ENCODE data around the gene MIGA1.
"Not testable (repeated sequence)": the region's sequence is repeated elsewhere in the genome, so short reads cannot be mapped to it uniquely, and the experiment has no call there.

MIGA1 gene

GRCh38 chr1:77779529-77780281, at the start of gene MIGA1:
Gene MIGA1, plus strand, starts transcription at chr1:77779649. Its CDS starts 3,604 bp downstream, at chr1:77783253.
- peak; percentile 69 to 70 for DNase-seq (ENCODE audit: low read depth in 2 of 2, low spot score in 1 of 2)

DNA sequence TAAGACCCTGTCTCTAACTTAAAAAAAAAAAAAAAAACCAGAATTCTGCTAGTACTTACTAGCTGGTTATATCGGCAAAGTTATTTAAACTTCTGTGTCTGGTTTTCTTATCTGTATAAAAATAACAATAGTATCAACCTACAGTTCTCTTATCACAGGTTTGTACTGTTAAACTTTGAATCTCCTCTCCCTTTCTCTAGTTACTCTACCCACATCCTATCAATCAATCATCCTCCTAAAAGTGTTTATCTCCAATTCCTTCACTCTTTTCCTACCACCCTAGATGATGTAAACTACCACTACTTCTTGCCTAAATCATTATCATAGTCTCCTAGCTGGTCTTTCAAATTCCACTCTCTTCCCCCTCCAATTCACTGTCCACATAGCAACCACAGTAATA, 47.4 kb upstream of the MIGA1 start:
- no peak for DNase-seq (ENCODE audit: low read depth in 2 of 2, low spot score in 1 of 2)

DNA sequence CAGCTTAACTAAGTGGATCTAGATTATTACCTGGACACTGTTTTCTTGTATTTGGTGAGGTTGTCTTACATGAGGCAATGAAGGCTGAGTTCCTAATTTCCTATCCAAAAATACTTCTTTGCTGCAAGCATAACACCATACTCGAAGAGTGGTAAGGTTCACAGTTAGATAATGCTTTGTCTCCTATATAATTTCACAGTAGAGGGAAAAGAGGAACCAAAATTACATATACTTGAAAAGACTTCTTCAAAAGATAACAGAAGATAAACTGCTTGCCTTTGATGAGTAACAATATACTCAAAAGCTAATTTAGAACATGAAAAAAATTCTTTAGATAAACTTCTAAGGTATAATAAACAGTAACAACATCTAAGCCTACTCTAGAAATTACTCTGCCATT, 40.2 kb upstream of the MIGA1 start:
- no peak for DNase-seq (ENCODE audit: low read depth in 2 of 2, low spot score in 1 of 2)

DNA sequence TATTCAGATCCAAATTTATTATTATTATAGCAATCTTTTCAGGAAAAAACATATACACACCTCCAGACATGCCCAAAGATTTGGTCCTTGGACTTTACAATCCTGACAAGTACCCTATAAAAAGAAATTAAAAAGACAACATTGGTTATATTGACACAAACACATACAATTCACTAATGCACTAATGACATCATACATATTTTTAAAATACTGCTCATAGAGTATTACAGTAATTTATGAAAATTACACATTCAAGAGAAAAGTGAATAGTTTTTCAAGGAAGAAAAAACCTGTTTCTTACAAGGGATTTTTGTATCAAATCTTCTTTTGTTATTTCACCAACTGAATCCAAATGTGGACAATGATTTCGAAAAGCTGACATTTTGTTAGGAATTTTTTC, 38.1 kb upstream of the MIGA1 start:
- DNase-seq (ENCODE audit: low read depth in 2 of 2, low spot score in 1 of 2), result no peak

- no peak for DNase-seq (ENCODE audit: low read depth in 2 of 2, low spot score in 1 of 2)
Measured at GRCh38 chr1:77742011-77742555, 37.4 kb upstream of the MIGA1 start.

DNA sequence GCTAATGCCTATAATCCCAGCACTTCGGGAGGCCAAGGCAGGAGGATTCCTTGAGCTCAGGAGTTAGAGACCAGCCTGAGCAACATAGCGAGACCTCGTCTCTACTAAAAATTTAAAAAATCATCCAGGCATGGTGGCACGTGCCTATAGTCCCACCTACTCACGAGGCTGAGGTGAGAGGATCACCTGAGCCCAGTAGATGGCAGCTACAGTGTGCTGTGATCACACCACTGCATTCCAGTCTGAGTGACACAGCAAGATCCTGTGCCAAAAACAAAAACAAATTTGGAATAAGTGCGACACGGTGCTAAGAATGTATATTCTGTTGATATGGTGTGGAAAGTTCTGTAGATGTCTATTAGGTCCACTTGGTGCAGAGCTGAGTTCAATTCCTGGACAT, 34.9 kb upstream of the MIGA1 start:
- no peak for DNase-seq (ENCODE audit: low read depth in 2 of 2, low spot score in 1 of 2)

DNA sequence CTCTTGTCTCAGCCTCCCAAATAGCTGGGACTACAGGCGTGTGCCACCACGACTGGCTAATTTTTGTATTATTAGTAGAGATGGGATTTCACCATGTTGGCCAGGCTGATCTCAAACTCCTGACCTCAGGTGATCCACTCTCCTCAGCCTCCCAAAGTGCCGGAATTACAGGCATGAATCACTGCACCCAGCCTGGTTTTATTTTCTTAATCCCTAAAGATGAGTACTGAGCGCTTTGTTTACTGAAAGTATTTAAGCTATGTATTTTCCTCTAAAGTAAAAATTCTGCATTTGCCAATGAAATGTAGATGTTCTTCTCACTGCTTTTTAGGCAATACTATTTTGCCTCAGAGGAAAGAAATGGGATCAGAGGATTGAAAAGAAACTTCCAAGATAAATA, 30.0 kb upstream of the MIGA1 start:
- not testable (repeated sequence) for DNase-seq (ENCODE audit: low read depth in 2 of 2, low spot score in 1 of 2)

DNA sequence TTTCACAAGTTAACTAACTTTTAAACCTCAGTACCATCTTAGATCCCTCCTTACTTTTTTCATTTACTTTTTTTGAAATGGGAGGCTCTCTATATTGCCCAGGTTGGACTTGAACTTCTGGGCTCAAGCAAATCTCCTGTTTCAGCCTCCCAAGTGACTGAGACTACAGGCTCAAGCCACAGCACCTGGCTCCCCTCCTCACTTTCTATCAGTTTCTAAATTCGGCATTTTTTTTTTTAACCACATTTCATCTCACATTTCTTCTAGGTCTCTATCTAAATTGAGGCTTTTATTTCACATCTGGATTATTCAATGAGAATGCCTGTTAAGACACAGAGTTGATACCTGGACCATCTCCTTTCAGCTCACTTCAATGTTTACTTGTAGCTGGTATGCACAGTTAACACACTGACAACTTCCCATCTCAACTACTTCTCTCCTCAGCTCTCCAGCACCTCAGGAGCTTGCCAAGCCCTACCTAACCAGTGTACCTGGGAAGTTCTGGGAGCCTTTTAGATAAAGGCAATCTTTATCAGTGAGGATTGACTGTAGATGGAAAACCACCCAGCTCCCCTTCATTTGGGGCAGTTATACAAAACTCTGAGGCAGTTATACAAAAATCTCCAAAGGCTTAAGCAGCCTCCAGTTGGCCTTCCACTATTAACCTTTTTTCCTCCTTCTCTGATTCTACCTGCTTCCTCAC, 23.2 kb upstream of the MIGA1 start:
- DNase-seq (ENCODE audit: low read depth in 2 of 2, low spot score in 1 of 2), result no peak

GRCh38 chr1:77757066-77757584, 22.3 kb upstream of the MIGA1 start:
- no peak for DNase-seq (ENCODE audit: low read depth in 2 of 2, low spot score in 1 of 2)

GRCh38 chr1:77757603-77758002, 21.8 kb upstream of the MIGA1 start:
- DNase-seq (ENCODE audit: low read depth in 2 of 2, low spot score in 1 of 2), result no peak

GRCh38 chr1:77759071-77760028, 20.1 kb upstream of the MIGA1 start, which contains the start of gene USP33:
Gene USP33, minus strand, starts transcription at chr1:77759852. Its CDS starts 18,155 bp downstream, at chr1:77741697.
- peak; percentile 72 to 82 for DNase-seq (ENCODE audit: low read depth in 2 of 2, low spot score in 1 of 2)

DNA sequence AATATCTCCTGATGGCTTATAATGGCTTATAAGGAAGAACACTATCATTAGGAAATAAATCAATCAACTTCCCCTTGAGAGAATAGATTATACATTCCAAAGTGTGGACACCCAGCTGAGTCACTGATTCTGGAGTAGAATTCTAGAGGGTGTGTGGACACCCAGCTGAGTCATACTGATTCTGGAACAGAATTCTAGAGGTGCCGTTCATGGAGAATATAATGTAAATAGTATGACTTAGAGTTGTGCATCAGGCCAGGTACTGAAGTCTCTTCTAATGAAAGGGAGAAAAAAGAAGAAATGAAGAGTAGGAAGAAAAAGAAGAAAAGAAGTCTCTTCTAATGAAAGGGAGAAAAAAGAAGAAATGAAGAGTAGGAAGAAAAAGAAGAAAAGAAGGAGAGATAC, 17.4 kb upstream of the MIGA1 start:
- DNase-seq (ENCODE audit: low read depth in 2 of 2, low spot score in 1 of 2), result no peak

DNA sequence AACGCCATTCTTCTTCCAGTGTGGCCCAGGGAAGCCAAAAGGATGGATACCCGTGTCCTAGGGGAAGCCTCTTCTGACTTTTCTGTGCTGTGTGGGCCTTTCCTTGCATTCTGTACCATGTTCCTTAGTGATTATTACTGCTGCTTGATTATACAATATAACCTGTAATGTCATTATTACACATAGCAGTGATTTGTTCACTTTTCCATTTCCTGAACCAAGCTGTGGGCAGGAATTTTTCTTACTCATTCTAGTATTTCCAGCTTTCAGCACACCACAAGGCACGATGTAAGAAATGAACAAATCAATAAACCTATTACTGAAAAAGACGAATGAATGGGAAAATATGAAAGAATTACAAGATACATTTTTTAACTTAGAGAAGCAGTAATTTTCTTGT, 11.4 kb upstream of the MIGA1 start:
- no peak for DNase-seq (ENCODE audit: low read depth in 2 of 2, low spot score in 1 of 2)

- no peak for DNase-seq (ENCODE audit: low read depth in 2 of 2, low spot score in 1 of 2)
Measured at GRCh38 chr1:77776007-77776700, 3.3 kb upstream of the MIGA1 start.

GRCh38 chr1:77781683-77782082, 2.2 kb downstream of the MIGA1 start:
- DNase-seq (ENCODE audit: low read depth in 2 of 2, low spot score in 1 of 2), result no peak

DNA sequence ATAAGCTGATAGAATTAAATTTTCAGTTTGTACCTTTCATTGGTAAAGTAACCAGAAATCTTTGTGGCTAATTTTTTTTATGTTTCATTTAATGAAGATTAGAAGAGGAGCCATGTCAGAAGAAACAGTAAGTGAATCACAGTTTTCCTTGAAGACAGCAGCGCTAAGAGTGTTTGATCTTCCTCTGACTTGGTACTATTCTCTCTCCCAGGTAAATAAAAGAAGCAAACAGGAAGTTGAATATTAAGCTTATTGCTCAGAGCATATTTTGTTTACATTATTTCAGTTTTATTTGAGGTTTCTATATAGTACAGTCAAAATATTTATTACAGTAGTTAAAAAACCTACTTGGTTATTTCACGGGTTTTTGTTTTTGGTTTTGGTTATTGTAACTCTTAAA, 3.7 kb downstream of the MIGA1 start:
- DNase-seq (ENCODE audit: low read depth in 2 of 2, low spot score in 1 of 2), result no peak

- not testable (repeated sequence) for DNase-seq (ENCODE audit: low read depth in 2 of 2, low spot score in 1 of 2)
Measured at GRCh38 chr1:77786093-77786741, 6.8 kb downstream of the MIGA1 start.

GRCh38 chr1:77794550-77794949, 15.1 kb downstream of the MIGA1 start:
- no peak for DNase-seq (ENCODE audit: low read depth in 2 of 2, low spot score in 1 of 2)

DNA sequence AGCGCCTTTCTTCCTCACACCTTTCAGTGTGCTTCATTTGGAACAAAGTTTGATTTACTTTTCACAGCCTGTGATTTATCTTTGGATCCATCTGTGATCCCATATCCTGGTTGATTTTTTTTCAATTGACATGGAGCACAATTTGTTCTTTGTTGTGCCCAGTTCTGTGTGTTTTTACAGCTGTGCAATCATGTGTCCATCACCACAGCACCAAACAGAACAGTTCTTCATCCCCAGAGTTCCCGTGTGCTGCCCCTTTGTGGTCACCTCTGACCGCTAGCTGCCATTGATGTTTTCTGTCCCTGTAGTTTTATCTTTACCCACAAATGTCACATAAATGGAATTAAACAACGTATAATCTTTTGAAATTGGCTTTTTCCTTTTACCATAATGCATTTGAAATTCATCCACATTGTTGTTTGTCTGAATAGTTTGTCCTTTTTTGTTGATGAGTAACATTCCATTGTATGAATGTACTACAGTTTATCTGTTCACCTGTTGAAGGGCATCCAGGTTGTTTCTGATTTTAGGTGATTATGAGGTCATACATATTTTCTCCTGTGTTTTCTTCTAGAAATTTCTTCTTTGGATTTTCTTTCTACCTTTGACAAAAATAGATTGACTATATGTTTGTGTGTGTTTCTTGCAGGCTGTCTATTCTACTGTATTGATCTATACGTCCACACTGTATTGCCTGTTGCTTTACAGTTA, 17.4 kb downstream of the MIGA1 start:
- no peak for DNase-seq (ENCODE audit: low read depth in 2 of 2, low spot score in 1 of 2)

Measured in stimulated activated CD8-positive, alpha-beta memory T cell treated with anti-CD3 and anti-CD28 coated beads, Interleukin-4, amount 100 ng/mL, for 4 hours (primary cell).